GM19240 (cell line): Measurements from ENCODE around the gene CD52.
"Not testable (repeated sequence)": the region's sequence is repeated elsewhere in the genome, so short reads cannot be mapped to it uniquely, and the experiment has no call there.

Source experiments
- DNase-seq: peaks from one replicate; pipeline ENCODE4 v3.0.0; 2011; ENCODE audit warnings: low spot score; ENCODE audit not compliant: insufficient read length

Gene CD52

DNA sequence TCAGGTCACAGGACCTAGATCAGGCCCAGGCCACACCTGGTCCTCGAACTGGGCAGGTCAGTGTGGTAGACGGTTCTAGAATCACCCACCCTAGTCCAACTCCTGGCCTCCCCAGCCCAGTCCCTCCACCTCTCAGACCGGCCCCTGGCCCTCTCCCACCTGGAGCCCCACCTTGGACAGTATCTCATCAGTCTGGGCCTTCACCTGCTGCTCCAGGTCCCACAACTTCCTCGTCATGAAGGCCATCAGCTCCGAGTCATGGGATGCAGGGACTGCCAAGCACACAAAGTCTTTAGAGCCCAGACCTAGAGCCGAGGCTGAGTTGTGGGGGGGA, 20.0 kb upstream of the CD52 start:
- no peak for DNase-seq

DNA sequence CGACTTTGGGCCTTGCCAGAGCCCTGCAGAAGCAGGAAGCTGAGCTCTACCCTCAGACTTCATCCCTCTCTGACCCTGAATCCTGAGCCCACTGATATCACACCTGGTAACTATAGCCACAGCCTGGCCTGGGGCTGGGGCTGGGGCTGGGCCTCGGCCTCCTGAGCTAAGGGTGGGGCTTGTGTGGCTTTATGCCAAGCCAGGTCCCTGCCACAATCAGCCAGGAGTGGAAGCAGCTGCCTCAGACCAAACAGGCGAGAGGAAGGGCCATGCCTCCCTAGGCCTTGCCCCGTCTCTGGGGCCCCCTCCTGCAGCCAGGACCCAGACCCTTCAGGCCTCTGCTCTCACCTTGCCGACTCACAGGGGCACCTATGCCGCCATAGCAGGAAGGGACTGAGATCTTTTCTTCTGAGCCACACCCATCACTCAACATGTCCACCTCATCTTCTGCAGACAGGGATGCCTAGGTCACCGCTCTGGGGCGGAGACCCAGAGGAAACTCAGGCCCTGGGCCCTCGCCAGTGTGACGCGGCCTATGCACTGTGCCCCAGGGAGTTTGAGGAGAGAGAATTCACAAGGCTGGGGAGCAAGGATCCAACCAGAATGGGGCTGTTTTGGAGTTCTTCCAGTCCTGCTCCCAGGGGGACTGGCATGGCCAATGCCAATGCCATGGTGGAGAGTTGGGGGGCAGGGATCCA, 17.0 kb upstream of the CD52 start:
- DNase-seq: no peak

GRCh38 chr1:26302733-26303405, 14.9 kb upstream of the CD52 start:
- DNase-seq: no peak

DNA sequence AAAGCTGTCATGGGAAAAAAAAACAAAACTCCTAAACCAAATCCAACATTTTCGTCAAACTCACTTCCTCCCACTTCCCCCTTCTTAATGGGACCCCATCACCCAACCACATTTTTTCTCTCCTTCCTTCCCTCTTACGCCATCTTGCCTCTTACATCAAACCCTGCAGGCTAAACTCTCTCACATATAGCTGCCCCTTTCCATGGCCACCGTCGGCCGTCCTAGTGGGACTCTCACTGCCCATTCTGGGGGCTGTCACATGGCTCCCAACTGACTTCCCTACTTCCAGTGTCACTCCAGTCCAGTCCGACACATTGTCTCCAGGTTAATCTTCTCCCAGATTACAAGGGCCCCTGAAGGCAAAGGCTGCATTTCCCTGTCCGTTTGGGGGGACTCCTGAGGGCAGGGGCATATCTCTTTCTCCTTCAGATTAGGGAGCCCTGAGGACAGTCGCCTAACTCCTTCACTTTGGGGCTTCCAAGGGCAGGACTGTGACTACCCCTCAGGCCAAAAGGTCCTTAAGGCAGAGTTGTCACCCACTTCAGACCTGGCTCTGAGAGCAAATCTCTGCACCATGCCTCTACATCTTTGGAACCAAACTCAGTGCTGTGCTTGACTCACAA, 12.0 kb upstream of the CD52 start:
- DNase-seq: no peak

DNA sequence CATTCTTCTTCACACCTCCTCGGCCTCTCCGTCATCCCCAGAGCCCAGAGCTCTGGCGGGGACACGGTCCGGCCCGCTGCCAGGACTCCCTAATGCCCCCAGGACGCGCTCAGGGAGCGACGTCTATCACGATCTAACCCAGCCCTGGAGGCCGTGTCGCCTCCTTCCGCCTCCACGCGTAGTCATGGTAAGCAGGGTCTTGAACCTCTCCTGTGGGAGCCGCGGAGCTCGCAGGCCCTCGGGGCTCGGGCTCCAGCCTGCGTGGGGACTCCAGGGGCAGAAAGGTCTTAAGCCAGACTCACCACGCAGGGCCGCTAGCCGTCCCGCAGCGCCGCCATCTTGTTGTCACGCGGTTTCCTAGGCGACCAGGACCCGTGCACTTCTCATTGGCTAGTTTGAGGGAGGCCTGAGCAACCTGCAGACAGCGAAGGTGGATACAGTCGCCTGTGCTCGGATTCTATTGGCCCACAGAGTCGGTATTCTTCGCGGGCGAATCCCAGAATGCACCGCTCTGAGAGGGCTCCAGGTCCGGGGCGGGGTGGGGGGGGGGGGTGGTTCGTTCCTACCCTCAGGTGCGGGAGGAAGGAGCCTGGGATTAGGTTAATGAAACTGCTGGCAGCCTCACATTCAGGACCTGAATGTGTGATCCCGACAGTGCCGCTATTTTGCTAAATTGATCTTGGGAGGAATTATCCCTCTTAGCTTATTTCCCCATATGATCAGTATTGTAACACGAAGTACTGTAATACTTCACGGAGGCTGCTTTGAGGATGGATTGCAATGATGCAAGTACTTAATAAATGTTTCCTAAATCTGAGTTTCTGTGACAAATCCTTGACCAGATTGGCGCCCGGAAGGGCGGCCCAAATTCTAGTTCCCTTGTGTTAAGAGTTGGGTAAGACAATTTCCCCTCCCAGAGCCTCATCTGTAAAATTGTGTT, 11.2 kb upstream of the CD52 start, which contains the start of gene UBXN11:
TSS of gene UBXN11 (minus strand) at position 347 of the 940 bp plus-strand sequence. CDS start 3,753 bp downstream, outside the sequence.
- peak; percentile 99 for DNase-seq

DNA sequence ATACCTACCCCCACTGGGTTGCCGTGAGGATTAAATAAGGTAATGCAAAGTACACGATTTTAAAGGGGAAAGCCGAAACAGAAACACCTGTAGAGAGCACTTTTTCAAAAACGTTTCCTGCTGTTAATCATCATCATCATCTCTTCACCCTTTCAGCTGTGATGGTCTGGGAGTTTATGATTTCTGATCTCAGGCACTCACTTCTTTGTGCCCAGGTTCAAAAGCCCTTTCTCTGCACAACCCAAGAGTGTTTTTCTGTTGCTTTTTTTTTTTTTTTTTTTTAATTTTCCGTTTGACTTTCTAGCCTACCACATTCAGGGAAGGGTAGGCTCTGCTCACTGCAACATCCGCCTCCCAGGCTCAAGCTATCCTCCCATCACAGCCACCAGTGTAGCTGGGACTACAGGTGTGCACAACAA, 10.4 kb upstream of the CD52 start:
- no peak for DNase-seq

DNA sequence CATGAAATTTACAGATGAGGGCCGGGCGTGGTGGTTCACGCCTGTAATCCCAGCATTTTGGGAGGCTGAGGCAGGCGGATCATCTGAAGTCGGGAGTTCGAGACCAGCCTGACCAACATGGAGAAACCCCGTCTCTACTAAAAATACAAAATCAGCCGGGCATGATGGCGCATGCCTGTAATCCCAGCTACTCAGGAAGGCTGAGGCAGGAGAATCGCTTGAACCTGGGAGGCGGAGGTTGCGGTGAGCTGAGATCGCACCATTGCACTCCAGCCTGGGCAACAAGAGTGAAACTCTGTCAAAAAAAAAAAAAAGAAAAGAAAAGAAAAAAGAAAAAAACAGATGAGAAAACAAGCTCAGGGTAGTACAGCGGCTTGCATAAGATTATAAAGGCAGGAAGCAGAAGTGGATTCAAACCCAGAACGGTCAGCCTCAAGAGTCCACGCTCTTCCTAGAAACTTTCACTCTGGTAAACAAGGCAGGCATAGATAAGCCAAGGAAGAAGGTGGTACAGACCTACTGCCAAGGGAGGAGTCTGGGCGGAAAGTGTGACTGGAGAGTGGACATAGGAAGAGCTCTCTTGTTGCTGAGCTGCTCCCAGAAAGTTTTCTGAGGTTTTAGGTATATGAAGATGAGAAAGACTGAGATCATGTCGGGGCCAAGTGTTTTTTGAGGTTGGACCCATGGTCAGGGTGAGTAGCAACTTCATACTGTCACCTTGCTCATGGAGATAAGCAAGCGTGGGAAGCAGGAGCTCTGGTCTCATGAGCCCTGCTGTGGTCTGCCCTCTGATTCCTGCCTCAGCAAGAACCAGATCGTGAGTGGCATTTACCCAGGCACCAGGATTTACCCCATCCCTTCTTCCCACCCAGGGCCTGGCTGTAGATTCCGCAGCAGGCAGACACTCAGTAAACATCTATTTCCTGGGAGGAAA, 9.5 kb upstream of the CD52 start:
- not testable (repeated sequence) for DNase-seq

GRCh38 chr1:26314501-26314900, 3.3 kb upstream of the CD52 start:
- DNase-seq: no peak

- DNase-seq: no peak
Observed at GRCh38 chr1:26315874-26316850, 1.6 kb upstream of the CD52 start.

GRCh38 chr1:26317146-26317545, 612 bp upstream of the CD52 start:
- no peak for DNase-seq

DNA sequence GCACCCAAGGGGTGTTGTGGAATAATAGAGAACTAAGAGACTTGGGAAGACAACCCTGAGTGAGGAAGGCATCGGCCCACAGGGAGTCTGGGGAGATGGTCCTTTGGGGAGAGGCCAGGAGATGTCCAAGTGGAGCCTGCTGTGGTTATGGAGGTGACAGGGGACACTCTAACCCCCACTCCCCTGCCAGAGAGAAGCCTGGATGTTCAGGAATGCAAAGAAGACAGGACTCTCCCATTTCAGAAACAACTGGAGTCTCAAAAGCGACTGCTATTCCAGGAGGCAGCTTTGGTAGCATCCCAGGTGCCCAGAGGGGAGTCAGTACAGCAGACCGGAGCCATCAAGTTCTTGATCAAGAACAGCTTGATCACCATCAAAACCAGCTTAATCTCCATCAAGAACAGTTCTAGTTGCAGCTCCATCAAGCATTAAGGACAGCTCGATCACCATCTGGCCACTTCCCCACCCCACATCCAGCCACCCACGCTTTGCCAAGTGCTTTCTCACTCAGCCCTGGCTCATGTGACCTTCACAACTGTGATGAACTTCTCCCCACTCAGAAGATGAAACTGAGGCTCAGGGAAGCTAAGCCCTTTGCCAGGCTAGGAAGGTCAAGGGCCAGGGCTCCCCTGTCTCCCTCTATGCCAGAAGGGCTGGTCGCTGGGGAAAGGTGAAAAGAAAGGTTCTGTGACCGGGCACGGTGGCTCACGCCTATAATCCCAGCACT, 743 bp downstream of the CD52 start:
- no peak for DNase-seq

GRCh38 chr1:26320896-26321295, 3.1 kb downstream of the CD52 start:
- DNase-seq: no peak

DNA sequence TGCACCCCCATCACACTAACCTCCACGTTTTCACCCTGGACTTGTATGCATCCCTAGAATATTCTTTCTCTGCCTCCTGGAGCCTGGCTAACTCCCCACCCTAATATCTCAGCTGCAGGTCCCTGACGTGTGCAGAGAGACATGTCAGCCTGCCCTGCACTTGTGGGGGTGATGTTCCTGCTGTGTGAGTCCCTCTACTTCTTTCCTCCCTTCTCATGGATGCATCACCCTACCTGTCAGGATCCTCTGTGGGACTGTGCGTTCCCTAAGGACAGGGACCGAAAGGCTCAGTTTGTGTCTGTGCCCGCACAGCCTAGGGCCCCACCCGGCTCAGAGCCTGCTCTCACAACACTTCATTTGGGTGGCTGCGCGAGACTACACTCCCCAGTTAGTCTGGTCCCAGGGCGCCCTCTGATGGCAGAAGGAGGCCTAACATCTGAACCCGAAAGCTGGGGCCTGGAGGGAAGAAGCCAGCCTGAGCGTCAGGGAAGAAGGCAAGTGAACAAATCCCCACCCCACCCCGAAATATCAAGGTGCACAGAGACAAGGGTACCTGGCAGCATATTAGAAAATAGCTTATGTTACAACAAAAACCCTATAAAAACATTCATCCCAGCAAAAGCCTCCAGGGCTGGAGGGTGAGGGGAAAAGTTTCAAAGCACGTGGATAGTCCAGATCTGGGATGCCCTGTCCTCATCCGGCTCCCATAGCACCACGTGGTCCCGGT, 3.7 kb downstream of the CD52 start:
- peak; percentile 79 for DNase-seq

GRCh38 chr1:26322042-26322331, 4.2 kb downstream of the CD52 start:
- DNase-seq: no peak

DNA sequence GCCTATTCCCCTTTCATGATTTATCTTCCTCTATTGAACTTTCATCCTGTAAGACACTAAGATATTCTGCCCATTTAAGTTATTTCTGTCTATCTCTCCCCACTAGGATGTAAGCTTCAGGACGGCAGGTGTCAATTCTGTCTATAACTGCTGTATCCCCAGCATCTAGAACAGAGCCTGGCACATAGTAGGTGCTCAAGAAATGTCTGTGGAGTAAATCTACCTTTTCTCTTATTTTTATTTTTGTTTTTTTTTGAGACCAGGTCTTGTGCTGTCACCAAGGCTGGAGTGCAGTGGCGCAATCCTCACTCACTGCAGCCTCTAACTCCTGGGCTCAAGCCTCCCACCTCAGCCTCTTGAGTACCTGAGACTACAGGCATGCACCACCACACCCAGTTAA, 5.6 kb downstream of the CD52 start:
- DNase-seq: no peak

DNA sequence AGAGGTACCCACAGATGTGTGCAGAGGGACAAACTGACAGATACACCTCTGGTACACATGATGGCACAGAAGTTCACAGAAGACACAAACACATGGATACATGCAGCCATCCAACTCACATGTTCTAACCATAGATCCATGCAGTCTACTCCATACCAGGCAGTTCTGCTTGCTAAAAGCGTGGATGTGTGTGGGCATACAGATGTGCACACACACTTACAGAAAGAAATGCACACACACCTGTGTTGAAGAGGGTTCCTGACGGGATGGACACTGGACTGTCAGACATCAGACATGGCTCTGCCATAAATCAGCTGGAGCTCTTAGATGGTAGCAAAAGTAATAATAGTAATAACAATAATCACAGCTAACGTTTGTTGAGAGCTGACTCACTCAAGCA, 6.8 kb downstream of the CD52 start:
- DNase-seq: no peak

- no peak for DNase-seq
Observed at GRCh38 chr1:26327956-26328362, 10.2 kb downstream of the CD52 start.

GRCh38 chr1:26328597-26328996, 10.8 kb downstream of the CD52 start:
- DNase-seq: no peak
